ENCODE measurements around the gene RBMS3. TPM values are rescaled to one million over a fixed set of nuclear protein-coding genes. Genes with fewer than 3 reads are reported as not detected.
"Not testable (repeated sequence)": the region's sequence is repeated elsewhere in the genome, so short reads cannot be mapped to it uniquely, and the experiment has no call there.

The RBMS3 gene
- 1 to 10 TPM in 1 of 2 experiments, under 1 TPM in 1; 0.15 to 3.0 TPM for total RNA-seq

DNA sequence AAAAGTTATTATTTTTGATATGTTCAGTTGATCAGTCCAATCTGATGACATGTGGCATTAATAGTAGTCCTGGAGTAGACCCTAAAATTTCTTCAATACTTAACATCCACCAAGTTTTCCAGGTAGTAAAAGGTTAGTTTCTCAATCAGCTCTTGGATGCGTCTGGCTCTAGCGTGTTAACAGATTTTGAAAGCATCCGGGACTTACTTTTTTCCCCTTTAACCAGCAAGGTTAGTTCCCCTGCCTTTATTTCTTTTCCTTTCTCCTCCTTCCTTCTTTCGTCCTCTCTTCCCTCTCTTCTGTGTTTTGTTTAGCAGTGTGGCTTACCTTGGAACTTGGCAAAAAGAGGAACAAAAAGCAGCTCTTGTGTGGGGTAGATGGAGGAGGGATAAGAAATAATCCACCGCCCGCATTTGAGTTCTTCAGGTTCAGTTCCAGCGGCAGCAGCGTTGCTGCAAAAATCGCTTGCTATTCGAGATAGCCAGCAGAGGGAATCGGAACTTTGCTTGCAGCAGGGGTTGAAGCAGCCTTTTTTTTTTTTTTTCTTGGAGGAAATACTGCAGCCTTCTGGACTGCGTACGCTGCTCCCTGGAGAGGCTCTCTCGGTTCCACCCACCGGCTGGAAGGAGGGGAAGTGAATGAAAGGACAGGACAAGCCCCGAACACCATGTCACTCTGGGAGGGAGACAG is at the start of gene RBMS3:
TSS of gene RBMS3 (plus strand) at position 668 of the 690 bp plus-strand sequence.
- ATAC-seq = peak; percentile 39

DNA sequence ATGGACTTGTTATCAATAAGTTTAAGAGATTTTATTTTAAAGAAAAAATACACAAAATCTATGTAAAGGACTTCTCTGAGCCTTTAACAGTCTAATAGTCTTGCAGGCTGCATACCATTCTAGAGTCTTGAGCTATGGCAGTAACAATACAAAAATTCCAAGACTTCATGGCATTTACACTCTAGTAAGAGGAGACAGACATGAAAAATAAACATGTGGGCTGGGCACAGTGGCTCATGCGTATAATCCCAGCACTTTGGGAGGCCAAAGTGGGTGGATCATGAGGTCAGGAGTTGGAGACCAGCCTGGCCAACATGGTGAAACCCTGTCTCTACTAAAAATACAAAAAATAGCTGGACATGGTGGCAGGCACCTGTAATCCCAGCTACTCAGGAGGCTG is 47.7 kb upstream of the RBMS3 start:
- H3K27me3 Mint-ChIP-seq; H3K4me1 Mint-ChIP-seq; H3K36me3 Mint-ChIP-seq; DNase-seq; H3K4me3 Mint-ChIP-seq; H3K9me3 Mint-ChIP-seq (ENCODE audit: low read depth); CTCF ChIA-PET; H3K27ac Mint-ChIP-seq; ATAC-seq: not testable (repeated sequence)

More for the DNA sequence above, at the start of gene RBMS3:
- DNase-seq = no peak
- H3K36me3 Mint-ChIP-seq = no peaks in the 10 kb centered on the region
- H3K4me1 Mint-ChIP-seq = peaks cover 27% of the 10 kb centered on the region
- CTCF ChIA-PET = no interaction called here
- H3K4me3 Mint-ChIP-seq = peak within 1 kb of the TSS; percentile 64
- peak within 1 kb of the TSS; percentile 41 for H3K27ac Mint-ChIP-seq
- H3K9me3 Mint-ChIP-seq (ENCODE audit: low read depth) = no peaks in the 10 kb centered on the region
- H3K27me3 Mint-ChIP-seq = peaks cover 21% of the 10 kb centered on the region

DNA sequence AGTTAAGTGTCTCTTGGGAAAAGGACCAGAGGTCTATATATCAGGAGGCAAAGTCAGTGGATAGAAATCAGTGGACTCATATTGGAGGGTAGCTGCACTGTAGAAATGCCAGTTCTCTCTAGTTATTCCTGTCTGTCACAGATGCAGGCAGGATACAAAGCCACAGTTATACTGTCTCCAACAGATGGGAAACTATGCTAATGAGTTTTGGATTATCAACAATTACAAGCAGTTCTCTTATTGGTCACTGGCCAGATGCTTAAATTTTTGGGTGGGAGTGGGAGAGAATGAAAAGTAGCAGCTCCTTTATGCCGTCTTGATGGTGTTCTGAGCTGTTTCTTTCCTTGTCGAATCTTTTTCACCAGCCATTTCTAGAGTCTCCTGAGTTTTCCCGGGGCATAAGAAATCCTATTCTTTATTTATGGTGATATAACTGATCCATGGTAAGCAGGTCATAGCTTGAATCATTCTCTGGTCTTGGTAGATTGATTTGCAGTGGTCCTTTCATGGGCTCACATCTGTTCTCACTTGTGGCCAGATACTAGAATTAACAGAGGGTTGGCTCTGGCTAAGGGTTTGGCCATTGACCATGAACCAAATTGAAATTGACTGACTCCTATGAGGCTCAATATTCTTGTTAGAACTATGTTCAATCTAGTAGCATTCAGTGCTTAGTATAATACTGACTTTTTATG is 44.6 kb upstream of the RBMS3 start:
- Mint-ChIP-seq H3K27ac (no peak overlapping the region), H3K9me3 (ENCODE audit: low read depth) (peaks cover 6% of the 10 kb centered on the region), H3K4me1 (no peaks in the 10 kb centered on the region), H3K36me3 (no peaks in the 10 kb centered on the region), H3K4me3 (no peak overlapping the region), H3K27me3 (no peaks in the 10 kb centered on the region)
- ATAC-seq (no peak), DNase-seq (no peak)
- CTCF ChIA-PET = no interaction called here

DNA sequence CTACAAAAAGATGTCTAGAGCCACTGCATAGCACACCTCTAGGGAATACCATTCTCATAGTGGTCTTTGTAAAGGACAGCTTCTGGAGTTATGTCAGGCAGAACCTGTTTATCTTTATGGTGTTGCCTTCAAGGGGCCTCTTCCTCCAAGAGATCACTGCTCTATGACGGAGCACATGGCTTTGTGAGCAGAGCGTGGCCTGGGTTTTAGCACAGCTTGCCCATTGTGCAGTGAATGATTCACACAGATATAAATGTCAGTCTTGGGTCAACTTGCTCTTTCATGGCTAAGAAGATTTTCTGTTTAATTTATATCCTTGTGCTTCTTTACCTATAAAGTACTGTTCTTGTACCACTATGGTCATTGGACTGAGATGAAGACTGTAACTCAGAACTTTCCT is 41.5 kb upstream of the RBMS3 start:
- Mint-ChIP-seq H3K27ac (no peak overlapping the region), H3K36me3 (no peaks in the 10 kb centered on the region), H3K4me1 (no peaks in the 10 kb centered on the region), H3K9me3 (ENCODE audit: low read depth) (no peaks in the 10 kb centered on the region), H3K4me3 (no peak overlapping the region), H3K27me3 (no peaks in the 10 kb centered on the region)
- DNase-seq (no peak), ATAC-seq (no peak)
- CTCF ChIA-PET = no interaction called here

DNA sequence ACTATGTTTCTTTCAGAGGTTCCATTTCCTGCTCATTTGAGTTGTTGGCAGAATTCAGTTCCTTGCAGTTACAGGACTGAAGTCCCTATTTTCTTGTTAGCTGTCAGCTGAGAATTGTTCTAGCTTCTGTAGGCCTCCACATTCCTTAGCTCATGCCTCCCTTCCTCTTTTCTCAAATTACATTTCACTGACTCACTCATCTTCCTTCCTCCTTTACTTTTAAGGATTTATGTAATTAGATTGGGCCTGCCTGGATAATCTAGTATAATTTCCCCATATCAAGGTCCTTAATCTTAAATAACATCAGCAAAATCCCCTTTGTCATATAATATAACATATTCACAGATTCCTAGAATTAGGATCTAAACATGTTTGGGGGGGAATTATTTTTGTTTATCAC is 40.6 kb upstream of the RBMS3 start:
- no peaks in the 10 kb centered on the region for H3K4me1 Mint-ChIP-seq
- H3K9me3 Mint-ChIP-seq (ENCODE audit: low read depth) = no peaks in the 10 kb centered on the region
- DNase-seq (no peak), ATAC-seq (no peak)
- no peak overlapping the region for H3K4me3 Mint-ChIP-seq
- H3K27ac Mint-ChIP-seq = no peak overlapping the region
- CTCF ChIA-PET = no interaction called here
- no peaks in the 10 kb centered on the region for H3K27me3 Mint-ChIP-seq
- H3K36me3 Mint-ChIP-seq = no peaks in the 10 kb centered on the region

DNA sequence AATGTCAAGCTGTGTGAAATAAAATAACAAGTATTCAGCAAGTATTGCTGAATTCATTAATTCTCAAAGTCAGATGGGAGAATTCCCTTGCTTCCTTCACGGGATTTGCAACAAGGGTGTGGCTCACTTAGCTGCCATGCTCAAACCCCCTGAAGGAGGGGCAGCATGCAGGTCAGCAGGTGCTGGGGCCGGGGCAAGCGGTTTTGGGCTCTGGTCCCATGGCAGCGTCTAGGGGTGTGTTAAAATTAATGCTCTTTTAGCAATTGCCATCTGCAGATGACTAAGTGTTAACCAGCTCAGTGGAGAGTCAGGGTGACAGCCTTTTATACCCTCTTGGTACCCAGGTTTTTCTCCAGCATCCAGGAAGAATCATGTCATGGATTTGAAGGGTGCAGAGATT is 40.0 kb upstream of the RBMS3 start:
- CTCF ChIA-PET = no interaction called here
- no peaks in the 10 kb centered on the region for H3K4me1 Mint-ChIP-seq
- H3K27ac Mint-ChIP-seq = no peak overlapping the region
- no peaks in the 10 kb centered on the region for H3K36me3 Mint-ChIP-seq
- H3K27me3 Mint-ChIP-seq = no peaks in the 10 kb centered on the region
- ATAC-seq (no peak), DNase-seq (no peak)
- H3K4me3 Mint-ChIP-seq = no peak overlapping the region
- no peaks in the 10 kb centered on the region for H3K9me3 Mint-ChIP-seq (ENCODE audit: low read depth)

DNA sequence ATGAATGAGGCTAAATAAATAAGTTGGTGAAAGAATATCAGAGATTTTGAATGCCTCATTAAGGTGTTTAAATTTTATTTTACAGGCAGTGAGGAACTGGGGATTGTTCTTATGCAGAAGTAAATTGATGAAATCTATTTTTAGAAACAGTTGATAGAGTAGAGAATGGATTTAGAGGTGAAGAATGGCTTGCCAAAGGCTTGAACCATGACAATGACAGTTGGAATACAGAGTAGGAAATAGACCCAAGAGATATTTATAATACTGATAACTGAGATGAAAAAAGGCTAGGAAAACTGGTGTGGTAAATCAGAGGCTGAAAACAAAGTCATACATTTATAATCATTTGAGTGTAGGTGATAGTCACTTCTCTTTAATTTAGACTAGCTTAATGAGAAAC is 39.0 kb upstream of the RBMS3 start:
- Mint-ChIP-seq H3K27me3 (no peaks in the 10 kb centered on the region), H3K4me1 (no peaks in the 10 kb centered on the region), H3K4me3 (no peak overlapping the region), H3K36me3 (no peaks in the 10 kb centered on the region), H3K9me3 (ENCODE audit: low read depth) (no peaks in the 10 kb centered on the region), H3K27ac (no peak overlapping the region)
- DNase-seq = no peak
- ATAC-seq = no peak
- CTCF ChIA-PET = no interaction called here

DNA sequence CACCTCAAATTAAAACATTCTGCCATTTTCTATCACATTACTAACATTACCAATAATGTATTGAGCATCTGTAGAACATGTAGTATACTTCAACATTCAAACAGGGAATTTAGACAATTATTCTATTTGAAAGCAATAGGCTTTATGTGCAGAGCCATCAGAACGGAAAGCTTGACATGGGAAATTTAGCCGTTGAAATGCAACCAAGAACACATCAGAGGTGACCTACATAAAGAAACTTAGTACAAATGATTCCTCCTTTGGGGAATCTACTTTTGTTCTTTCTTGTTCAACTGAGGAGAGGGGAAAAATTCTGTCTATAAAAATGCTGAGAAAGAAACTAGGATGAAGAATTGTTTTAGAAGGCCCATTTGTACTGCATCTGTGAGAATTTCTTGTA is 38.6 kb upstream of the RBMS3 start:
- CTCF ChIA-PET = no interaction called here
- Mint-ChIP-seq H3K27ac (no peak overlapping the region), H3K9me3 (ENCODE audit: low read depth) (no peaks in the 10 kb centered on the region), H3K4me3 (no peak overlapping the region), H3K4me1 (no peaks in the 10 kb centered on the region), H3K36me3 (no peaks in the 10 kb centered on the region), H3K27me3 (no peaks in the 10 kb centered on the region)
- DNase-seq (no peak), ATAC-seq (no peak)

DNA sequence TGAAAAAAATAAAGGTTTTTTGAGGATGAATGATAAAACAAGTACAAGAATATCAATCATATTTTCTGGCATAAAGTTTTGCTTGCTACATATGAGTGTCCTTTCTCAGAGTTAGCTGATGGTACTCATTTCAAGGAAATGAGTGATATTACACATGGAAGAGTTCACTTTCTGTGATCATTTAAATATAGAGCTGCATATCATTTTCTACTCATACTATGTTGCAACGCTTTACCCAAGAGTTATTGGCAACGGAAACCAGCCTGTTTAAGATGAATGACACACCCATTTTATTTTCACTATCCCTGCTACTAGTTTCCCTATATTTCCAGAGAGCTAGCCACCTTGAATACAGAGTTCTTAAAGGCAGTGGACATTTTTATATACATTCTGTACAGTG is 35.4 kb upstream of the RBMS3 start:
- Mint-ChIP-seq H3K4me1 (no peaks in the 10 kb centered on the region), H3K4me3 (no peak overlapping the region), H3K9me3 (ENCODE audit: low read depth) (peaks cover 3% of the 10 kb centered on the region), H3K36me3 (no peaks in the 10 kb centered on the region), H3K27me3 (no peaks in the 10 kb centered on the region), H3K27ac (no peak overlapping the region)
- CTCF ChIA-PET = no interaction called here
- DNase-seq (no peak), ATAC-seq (no peak)

DNA sequence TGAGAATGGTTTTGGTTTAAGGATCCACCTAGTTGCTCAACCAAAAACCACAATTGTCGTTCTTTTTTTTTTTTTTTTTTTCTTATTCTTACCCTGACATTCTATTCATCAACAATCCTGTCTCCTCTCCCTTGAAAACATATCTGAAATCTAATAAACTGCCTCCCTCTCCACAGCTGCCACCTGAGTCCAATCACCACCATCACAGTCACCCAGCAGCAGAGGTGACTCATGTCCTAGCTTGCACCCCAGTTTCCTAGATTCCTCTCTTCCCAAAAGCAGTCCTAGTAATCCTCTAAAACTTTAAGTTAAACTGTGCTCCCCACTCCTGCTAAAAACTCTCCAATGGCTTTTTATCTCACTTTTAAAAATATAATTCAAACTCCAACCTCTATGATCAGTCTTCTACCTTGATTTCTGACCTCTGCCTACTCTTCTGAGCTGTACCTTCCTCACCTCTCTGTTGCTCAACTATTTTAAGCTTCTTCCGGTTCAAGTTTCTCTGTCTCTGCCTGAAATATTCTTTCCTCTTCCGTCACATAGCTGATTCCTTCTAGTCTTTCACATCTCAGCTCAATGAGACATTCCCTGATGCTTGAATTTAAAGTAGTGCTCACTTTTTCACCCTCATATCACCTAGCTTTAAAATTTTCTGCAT is 33.7 kb upstream of the RBMS3 start:
- Mint-ChIP-seq H3K27me3 (no peaks in the 10 kb centered on the region), H3K27ac (no peak overlapping the region), H3K9me3 (ENCODE audit: low read depth) (peaks cover 3% of the 10 kb centered on the region), H3K4me3 (no peak overlapping the region), H3K36me3 (no peaks in the 10 kb centered on the region), H3K4me1 (no peaks in the 10 kb centered on the region)
- ATAC-seq = no peak
- CTCF ChIA-PET = no interaction called here
- no peak for DNase-seq

DNA sequence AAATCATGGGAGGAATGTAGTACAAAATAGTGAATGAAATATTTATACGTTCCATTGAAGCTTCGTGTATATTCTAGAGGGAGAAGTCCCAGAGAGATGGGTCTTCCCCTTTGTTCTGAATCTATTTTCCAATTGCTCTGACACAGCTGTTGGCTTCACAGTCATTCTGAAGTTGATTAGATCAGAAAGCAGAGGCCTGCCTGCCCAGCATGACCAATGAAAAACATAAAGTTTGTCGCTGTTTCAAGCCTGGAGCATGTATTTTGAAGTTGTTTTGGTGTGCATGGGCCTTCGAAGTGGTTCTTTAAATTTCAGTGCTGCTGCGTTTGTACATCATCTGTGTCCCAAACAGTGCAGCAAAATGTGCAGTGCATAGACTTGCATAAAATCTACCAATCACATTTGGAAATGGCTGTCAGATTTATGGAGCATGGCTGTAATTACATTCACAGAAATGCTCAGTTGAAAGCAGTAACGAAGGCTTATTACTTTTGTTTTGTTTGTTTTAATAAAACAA is 31.0 kb upstream of the RBMS3 start:
- Mint-ChIP-seq H3K4me1 (no peaks in the 10 kb centered on the region), H3K27me3 (no peaks in the 10 kb centered on the region), H3K27ac (no peak overlapping the region), H3K9me3 (ENCODE audit: low read depth) (peaks cover 3% of the 10 kb centered on the region), H3K36me3 (no peaks in the 10 kb centered on the region), H3K4me3 (no peak overlapping the region)
- DNase-seq = no peak
- CTCF ChIA-PET = no interaction called here
- ATAC-seq = no peak

DNA sequence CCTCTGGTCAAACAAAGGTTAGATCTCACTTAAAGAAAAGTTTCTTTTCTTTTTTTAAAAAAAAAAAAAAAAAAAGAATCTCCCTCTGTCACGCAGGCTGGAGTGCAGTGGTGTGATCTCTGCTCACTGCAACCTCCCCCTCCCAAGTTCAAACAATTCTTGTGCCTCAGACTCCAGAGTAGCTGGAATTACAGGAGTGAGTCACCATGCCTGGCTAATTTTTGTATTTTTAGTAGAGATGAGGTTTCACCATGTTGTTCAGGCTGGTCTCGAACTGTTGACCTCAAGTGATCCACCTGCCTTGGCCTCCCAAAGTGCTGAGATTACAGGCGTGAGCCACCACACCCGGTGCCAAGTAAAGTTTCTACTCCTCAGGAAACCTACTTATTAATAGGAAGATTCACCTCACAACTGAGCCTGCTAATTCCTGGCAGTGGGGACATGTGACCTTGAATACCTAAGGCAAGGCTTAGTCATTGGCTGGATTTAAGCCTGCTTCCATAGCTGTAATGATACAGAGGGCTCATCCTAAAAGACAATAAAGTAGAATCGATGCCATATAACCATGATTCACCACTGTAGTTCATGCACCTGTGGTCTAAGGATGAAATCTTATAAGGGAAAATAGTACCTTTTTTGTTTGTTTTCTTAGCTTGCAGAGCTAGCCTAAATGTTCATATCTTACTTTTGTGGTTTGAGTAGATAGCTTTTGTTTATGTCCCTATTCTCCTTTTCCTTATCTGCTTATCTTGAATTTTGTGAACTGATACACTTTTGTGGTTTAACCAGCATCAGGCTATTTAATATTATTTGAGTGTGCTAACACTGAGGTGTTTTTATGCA is 24.8 kb upstream of the RBMS3 start:
- Mint-ChIP-seq H3K4me1 (no peaks in the 10 kb centered on the region), H3K36me3 (no peaks in the 10 kb centered on the region), H3K27me3 (no peaks in the 10 kb centered on the region), H3K9me3 (ENCODE audit: low read depth) (no peaks in the 10 kb centered on the region), H3K27ac (no peak overlapping the region), H3K4me3 (no peak overlapping the region)
- CTCF ChIA-PET = interaction anchor here (0.7 kb wide), 1 partner anchor 1687 kb away, joined by 3 read pairs; no protein-coding TSS in a partner anchor
- no peak for ATAC-seq
- no peak for DNase-seq

DNA sequence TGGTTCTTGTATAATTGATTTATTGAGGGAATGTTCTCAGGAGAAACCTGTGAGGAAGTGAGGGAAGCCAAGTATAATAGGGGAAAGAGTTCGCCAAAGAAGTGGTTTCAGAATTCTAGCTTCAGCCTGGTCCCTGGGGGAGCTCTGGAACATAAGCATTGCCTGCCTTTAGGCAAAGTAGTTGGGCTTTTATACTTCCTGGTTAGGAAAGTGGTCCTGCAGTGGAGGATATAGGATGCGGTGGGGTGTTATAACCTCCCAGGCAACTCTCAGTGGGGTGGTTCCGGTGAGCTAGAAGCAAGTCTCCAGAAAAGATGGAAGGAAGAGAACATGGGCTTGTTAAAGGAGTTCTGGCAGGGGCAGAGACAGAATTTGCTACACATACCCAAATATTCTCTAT is 22.7 kb upstream of the RBMS3 start:
- no peak for ATAC-seq
- Mint-ChIP-seq H3K4me3 (no peak overlapping the region), H3K27me3 (no peaks in the 10 kb centered on the region), H3K4me1 (no peaks in the 10 kb centered on the region), H3K36me3 (no peaks in the 10 kb centered on the region), H3K9me3 (ENCODE audit: low read depth) (no peaks in the 10 kb centered on the region), H3K27ac (no peak overlapping the region)
- CTCF ChIA-PET = no interaction called here
- DNase-seq = no peak

Data from activated CD8-positive, alpha-beta memory T cell treated with anti-CD3 and anti-CD28 coated beads, Interleukin-2, amount 10 ng/mL, durations not matched to agents 7 days and 5 days (primary cell).